Retinal pigment epithelial cell (primary cell): ENCODE data around the gene ARHGAP12.

ENCODE experiments used
- DNase-seq: peaks from one replicate; pipeline ENCODE4 v3.0.0-alpha.2; 2010; ENCODE audit warnings: low read depth
- H3K4me3 ChIP-seq: 2 replicates; pipeline ENCODE4 v1.5.1; 2011; ENCODE audit warnings: mild to moderate bottlenecking, low read length, control low read depth, moderate library complexity
- TF ChIP-seq, protein P1 (sequence below): conservative IDR thresholded peaks from 2 replicates; pipeline ENCODE4 v1.5.1; 2011; ENCODE audit warnings: low read depth, low read length, control low read depth, inconsistent platforms

The ARHGAP12 gene

GRCh38 chr10:31912898-31913850, 15.5 kb downstream of the ARHGAP12 start:
- H3K4me3 ChIP-seq: no peak overlapping the region
- no peak for DNase-seq
- TF ChIP-seq, protein P1, sequence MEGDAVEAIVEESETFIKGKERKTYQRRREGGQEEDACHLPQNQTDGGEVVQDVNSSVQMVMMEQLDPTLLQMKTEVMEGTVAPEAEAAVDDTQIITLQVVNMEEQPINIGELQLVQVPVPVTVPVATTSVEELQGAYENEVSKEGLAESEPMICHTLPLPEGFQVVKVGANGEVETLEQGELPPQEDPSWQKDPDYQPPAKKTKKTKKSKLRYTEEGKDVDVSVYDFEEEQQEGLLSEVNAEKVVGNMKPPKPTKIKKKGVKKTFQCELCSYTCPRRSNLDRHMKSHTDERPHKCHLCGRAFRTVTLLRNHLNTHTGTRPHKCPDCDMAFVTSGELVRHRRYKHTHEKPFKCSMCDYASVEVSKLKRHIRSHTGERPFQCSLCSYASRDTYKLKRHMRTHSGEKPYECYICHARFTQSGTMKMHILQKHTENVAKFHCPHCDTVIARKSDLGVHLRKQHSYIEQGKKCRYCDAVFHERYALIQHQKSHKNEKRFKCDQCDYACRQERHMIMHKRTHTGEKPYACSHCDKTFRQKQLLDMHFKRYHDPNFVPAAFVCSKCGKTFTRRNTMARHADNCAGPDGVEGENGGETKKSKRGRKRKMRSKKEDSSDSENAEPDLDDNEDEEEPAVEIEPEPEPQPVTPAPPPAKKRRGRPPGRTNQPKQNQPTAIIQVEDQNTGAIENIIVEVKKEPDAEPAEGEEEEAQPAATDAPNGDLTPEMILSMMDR: no peak

DNA sequence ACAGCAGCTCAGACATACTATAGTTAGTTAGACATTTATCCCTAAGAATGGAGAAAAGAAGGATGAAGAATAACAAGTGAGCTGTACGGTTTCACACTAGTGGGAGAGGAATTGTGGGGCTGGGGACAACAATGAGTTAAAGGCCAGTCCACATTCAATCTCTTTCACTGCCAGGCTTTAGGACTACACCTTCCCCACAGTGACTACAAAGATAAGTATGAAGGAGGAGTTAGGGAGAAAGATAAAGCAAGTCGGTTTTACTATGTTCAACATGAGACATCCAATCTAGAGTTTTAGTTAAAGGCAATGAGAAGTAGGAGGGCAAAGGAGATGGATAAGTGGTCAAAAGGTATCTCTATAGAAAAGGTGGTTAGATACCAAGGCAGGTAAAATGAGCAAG, 16.3 kb downstream of the ARHGAP12 start:
- no peak overlapping the region for H3K4me3 ChIP-seq
- no peak for DNase-seq
- TF ChIP-seq, protein P1: no peak

DNA sequence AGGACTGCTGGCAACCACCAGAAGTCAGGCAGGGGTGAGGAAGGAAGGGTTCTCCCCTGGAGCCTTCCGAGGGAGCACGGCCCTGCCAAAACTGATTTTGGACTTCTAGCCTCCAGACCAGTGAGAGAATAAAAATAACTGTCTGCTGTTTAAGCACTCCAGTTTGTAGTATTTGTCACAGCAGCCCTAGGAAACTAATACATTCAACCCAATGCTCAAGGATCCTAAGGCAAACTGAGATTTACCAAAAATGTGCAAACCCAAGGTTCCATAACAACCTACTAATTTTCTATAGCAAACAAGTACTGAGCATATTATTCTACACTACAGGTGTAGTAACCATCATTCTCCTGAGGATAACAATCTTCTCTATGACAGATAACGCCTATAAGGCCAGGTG, 18.6 kb downstream of the ARHGAP12 start:
- DNase-seq: no peak
- H3K4me3 ChIP-seq: no peak overlapping the region
- TF ChIP-seq, protein P1: no peak

DNA sequence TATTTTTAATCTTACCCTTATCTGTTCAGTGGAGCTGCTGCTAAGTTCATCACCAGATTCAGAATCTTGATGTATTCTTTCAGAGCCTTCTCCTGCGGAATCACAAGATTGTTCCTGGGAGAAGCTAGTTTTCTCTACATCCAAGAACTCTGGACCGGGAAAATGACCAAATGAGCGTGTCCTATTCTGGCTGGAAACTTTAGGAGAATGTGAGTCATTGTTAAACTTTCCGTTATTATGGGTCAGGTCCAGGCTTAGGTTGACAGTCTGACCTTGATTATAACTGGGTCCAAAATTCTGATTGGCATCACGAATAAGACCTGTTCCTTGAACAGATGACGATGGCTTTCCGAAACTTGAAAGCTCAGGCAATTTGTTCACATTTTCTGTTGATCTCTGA, 20.5 kb downstream of the ARHGAP12 start:
- H3K4me3 ChIP-seq: no peak overlapping the region
- TF ChIP-seq, protein P1: no peak
- no peak for DNase-seq

GRCh38 chr10:31906039-31906438, 22.6 kb downstream of the ARHGAP12 start:
- no peak for DNase-seq
- TF ChIP-seq, protein P1: no peak
- H3K4me3 ChIP-seq: no peak overlapping the region

DNA sequence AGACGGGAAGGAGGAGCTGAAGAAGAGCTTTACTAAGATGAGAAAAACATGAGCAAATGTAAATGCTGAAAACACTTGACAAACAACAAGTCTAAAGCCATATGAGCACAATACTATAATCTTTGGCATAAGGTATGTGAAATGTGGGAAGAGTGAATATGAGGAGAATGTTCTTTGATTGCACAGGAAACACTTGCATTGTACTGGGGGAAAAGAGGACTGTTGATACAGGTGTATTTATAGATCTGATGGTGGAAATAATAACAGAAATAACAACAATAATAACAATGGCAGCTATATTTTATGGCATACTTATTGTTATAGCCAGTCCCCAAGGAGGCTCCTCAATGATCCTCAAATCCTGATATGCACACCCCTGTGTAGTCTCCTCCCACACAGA, 23.0 kb downstream of the ARHGAP12 start:
- no peak for DNase-seq
- TF ChIP-seq, protein P1: no peak
- H3K4me3 ChIP-seq: no peak overlapping the region

- TF ChIP-seq, protein P1: no peak
- DNase-seq: no peak
- no peak overlapping the region for H3K4me3 ChIP-seq
These were observed 26.0 kb downstream of the ARHGAP12 start for GRCh38 chr10:31902625-31903024.
